ENCODE results near the gene CST7.

Gene CST7

GRCh38 chr20:25003002-25003401, 53.9 kb downstream of the CST7 start:
- no peak for DNase-seq (ENCODE audit: low read depth in 2 of 2)

GRCh38 chr20:25005220-25005619, 56.2 kb downstream of the CST7 start:
- no peak for DNase-seq (ENCODE audit: low read depth in 2 of 2)

- no peak for DNase-seq (ENCODE audit: low read depth in 2 of 2)
Measured at GRCh38 chr20:25005661-25006060, 56.6 kb downstream of the CST7 start.

GRCh38 chr20:25006431-25007167, 57.5 kb downstream of the CST7 start:
- no peak for DNase-seq (ENCODE audit: low read depth in 2 of 2)

GRCh38 chr20:25007491-25008305, 58.6 kb downstream of the CST7 start:
- no peak for DNase-seq (ENCODE audit: low read depth in 2 of 2)

GRCh38 chr20:25008388-25009217, 59.5 kb downstream of the CST7 start:
- DNase-seq (ENCODE audit: low read depth in 2 of 2) = no peak

Data from stimulated activated CD4-positive, alpha-beta T cell treated with anti-CD3 and anti-CD28 coated beads, Interleukin-1b, Interleukin-23, amount 100 ng/mL, for 1 hour (primary cell).